ENCODE measurements around the gene SH2D1B. TPM values are rescaled to one million over a fixed set of nuclear protein-coding genes. Genes with fewer than 3 reads are reported as not detected.

The SH2D1B gene
- total and polyA plus RNA-seq, 12 donors: 0.09 to 0.60 (median 0.15) TPM; not detected in 7

DNA sequence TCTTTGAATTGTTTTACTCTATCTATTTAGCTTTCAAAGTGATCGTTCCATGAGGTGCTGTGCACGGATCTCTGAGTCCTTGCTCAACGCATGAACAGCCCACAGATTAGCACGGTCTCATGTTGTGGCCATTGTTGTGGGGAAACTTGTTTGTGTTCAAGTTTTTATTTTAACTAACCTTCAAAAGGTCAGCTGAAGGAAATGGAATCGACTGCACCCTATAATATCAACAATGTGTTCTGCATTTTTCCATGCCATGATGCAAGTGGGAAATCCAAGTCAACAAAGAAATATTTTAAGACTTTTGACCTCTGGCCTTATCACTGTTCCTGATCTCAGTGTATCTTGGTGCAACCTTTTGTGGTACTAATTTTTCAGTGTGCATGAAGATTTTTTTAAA, 6.1 kb downstream of the SH2D1B start:
- intact Hi-C loops (cut with DNase I): no loop called here
- Histone ChIP-seq H3K27ac (no peak overlapping the region), H3K4me1 (peaks cover 0 to 13% (median 0%) of the 10 kb centered on the region in 9 donors), H3K36me3 (no peaks in the 10 kb centered on the region), H3K27me3 (peaks cover 0 to 8% (median 3%) of the 10 kb centered on the region in 7 donors), H3K4me3 (no peak overlapping the region), H3K9me3 (no peaks in the 10 kb centered on the region)
- ATAC-seq (peak in 4 of 8 donors; percentile 41 to 59 (median 44)), DNase-seq (no peak)
- 62 to 65% methylated on average over 5 of the region's 5 CpGs for WGBS, 2 donors
- TF ChIP-seq, protein P1, sequence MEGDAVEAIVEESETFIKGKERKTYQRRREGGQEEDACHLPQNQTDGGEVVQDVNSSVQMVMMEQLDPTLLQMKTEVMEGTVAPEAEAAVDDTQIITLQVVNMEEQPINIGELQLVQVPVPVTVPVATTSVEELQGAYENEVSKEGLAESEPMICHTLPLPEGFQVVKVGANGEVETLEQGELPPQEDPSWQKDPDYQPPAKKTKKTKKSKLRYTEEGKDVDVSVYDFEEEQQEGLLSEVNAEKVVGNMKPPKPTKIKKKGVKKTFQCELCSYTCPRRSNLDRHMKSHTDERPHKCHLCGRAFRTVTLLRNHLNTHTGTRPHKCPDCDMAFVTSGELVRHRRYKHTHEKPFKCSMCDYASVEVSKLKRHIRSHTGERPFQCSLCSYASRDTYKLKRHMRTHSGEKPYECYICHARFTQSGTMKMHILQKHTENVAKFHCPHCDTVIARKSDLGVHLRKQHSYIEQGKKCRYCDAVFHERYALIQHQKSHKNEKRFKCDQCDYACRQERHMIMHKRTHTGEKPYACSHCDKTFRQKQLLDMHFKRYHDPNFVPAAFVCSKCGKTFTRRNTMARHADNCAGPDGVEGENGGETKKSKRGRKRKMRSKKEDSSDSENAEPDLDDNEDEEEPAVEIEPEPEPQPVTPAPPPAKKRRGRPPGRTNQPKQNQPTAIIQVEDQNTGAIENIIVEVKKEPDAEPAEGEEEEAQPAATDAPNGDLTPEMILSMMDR (IDR thresholded peaks at IDR 0.05): no peak

DNA sequence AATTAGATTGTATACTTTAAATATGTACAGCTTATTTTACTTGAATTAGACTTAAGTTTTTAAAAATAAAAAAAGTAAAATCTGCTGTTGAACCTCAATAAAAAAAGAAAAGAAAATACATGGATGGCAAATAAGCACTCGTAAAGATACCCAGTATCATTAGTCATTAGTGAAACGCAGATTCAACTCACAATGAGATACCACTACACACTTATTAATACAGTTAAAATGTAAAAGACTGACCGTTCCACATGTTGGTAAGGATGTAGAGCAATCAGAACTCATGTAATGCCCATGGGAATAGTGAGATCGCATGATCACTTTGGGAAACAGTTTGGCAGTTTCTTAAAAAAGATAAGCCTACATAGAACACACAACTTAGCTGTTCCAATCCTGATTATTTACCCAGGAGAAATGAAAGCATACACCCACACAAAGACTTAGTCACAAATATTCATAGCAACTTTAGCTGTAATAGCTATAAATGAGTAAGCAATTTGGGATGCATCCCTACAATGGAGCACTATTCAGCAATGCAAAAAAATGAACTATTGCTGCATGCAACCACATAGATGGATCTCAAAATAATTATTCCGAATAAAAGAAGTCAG, 7.3 kb downstream of the SH2D1B start:
- H3K27ac ChIP-seq: no peak overlapping the region
- intact Hi-C loops (cut with DNase I): no loop called here
- TF ChIP-seq, protein P1 (IDR thresholded peaks at IDR 0.05): no peak
- peaks cover 0 to 16% (median 7%) of the 10 kb centered on the region in 7 donors for H3K27me3 ChIP-seq
- ATAC-seq: peak in 1 of 8 donors; percentile 85
- 58 to 62% methylated on average over 5 of the region's 5 CpGs for WGBS, 2 donors
- no peaks in the 10 kb centered on the region for H3K9me3 ChIP-seq
- no peaks in the 10 kb centered on the region for H3K36me3 ChIP-seq
- peaks cover 0 to 13% (median 0%) of the 10 kb centered on the region in 9 donors for H3K4me1 ChIP-seq
- H3K4me3 ChIP-seq: no peak overlapping the region
- no peak for DNase-seq

DNA sequence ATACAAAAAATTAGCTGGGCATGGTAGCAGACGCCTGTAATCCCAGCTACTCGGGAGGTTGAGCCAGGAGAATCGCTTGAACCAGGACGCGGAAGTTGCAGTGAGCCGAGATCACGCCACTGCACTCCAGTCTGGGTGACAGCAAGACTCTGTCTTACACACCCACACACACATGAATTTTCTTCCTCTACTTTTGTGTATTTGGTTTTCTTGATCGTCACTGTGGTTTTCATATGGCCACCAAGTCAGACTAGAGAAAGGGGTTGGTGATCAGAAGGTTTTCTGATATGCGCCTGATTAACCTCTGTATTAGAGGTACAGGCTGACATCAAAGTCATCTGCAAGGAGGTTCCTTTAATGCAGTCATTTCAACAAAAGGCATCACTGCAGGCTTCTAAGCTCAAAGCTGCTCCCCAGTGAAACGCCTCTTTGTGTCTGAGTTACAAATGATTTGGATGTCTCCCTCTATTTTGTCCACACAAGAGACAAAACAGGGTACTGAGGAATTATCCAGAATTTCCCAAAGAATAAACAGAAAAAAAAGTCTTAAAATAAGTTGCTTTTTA, 11.1 kb downstream of the SH2D1B start:
- WGBS, 2 donors: 90% methylated on average over 10 of the region's 10 CpGs
- TF ChIP-seq, protein P1 (IDR thresholded peaks at IDR 0.05): no peak

DNA sequence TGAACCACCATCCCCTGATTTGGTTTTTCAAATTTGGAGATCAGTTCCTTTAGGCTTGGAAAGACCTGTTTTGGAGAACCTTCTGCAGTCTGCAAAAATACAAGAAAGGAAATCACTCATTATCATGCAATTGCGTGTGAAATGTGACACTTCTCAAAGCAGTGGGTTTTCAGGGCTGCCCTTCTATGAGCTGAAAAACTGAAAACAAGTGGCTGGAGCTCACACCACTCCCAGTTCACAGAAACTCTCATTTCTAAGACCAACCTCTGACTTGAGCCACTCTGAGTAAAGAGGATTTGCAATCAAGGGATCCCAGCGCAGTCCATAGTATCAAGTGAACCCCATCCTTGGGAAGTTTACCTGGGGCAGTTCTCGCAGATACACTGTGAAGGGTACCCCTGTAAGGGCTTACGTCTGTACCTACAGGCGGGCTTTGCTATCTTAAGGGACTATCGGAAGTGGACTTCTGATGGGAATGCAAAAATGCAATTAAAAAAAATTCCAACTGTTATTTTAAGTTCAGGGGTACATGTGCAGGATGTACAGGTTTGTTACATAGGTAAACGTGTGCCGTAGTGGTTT, 12.8 kb downstream of the SH2D1B start:
- Histone ChIP-seq H3K27me3 (peaks cover 3 to 35% (median 22%) of the 10 kb centered on the region in 7 donors), H3K4me3 (no peak overlapping the region), H3K27ac (no peak overlapping the region), H3K36me3 (no peaks in the 10 kb centered on the region), H3K4me1 (no peaks in the 10 kb centered on the region), H3K9me3 (no peaks in the 10 kb centered on the region)
- intact Hi-C loops (cut with DNase I): loop anchor here in 1 of 10 donors (10.0 kb wide), 1 partner anchor 114 kb away; no protein-coding TSS in a partner anchor
- DNase-seq (no peak), ATAC-seq (no peak)
- 82 to 86% methylated on average over 8 of the region's 8 CpGs for WGBS, 2 donors
- TF ChIP-seq, protein P1 (IDR thresholded peaks at IDR 0.05): no peak

More for the DNA sequence above, 11.1 kb downstream of the SH2D1B start:
- Histone ChIP-seq H3K27me3 (peaks cover 0 to 30% (median 17%) of the 10 kb centered on the region in 7 donors), H3K36me3 (no peaks in the 10 kb centered on the region), H3K9me3 (no peaks in the 10 kb centered on the region), H3K27ac (no peak overlapping the region), H3K4me3 (no peak overlapping the region), H3K4me1 (peaks cover 0 to 13% (median 0%) of the 10 kb centered on the region in 9 donors)
- DNase-seq: no peak
- no peak for ATAC-seq
- intact Hi-C loops (cut with DNase I): no loop called here

Measured in heart right ventricle (tissue), 16 donors.